ENCODE data around the gene ZNF563.

ZNF563 gene

GRCh38 chr19:12294249-12295158 lies 38.9 kb downstream of the ZNF563 start, which contains the start of gene ZNF44:
TSS of gene ZNF44 (minus strand) at chr19:12294883. CDS start at chr19:12294694, 189 bp downstream.
- DNase-seq, result peak; percentile 96

DNA sequence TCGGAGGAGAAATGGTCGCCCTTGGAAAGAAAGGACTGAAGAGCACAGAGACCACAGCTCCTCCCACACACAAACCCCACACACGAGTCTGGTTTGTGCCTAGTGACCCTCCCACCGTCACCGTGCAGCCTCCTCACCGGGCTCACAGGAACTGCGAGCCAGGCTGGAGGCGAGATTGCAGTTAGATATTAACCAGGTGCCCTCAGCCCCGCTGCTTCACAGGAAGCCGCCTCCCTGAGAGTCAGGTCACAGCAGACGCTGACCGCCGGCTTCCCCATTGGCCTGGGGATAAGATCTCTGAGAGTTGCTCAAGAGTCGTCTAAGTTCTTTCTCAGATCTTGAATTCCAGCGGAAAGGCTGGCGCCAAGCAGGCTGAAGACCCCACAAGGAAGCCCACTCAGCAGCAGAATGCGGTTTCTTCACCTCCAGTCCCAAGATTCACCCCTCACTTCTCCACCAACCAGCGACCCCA lies 39.6 kb downstream of the ZNF563 start:
- DNase-seq, result peak; percentile 55

- no peak for DNase-seq
These were observed 43.7 kb downstream of the ZNF563 start for GRCh38 chr19:12289790-12290065.

DNA sequence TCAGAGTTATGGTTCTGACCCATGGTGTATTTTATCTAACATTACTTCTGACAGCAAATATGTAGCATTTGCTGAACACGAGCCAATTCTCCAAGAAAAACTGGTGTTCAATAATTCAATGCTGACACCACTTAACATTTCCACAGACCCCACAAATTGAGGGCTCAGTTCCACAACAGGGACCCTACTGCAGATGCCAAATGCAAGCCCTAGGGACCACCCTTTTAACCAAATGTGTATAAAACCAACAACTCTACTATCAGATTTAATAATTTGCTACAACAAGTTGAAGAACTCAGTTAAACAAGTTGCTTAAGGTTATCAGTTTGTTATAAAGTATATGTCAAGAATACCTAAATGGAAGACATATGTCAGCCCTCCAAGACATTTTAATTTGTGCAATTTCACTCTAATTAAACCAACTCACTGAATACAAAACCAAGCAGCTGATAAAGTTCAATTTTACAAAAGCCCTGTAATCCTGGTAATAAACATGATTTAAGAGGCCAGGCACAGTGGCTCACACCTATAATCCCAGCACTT lies 45.4 kb downstream of the ZNF563 start:
- no peak for DNase-seq

GRCh38 chr19:12284631-12285030 lies 48.8 kb downstream of the ZNF563 start:
- no peak for DNase-seq

DNA sequence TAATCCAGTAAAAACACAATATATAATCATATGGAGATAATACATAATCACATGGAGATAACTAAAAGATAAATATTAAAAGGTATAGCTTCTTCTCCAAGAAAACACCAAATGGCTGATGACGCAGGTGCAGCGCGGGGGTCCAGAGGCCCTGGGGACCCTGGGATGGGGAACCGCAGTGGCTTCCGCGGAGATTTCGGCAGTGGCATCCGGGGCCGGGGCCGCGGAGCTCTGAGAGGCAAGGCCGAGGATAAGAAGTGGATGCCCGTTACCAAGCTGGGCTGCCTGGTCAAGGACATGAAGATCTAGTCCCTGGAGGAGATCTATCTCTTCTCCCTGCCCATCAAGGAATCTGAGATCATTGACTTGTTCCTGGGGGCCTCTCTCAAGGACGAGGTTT lies 49.2 kb downstream of the ZNF563 start:
- no peak for DNase-seq

DNA sequence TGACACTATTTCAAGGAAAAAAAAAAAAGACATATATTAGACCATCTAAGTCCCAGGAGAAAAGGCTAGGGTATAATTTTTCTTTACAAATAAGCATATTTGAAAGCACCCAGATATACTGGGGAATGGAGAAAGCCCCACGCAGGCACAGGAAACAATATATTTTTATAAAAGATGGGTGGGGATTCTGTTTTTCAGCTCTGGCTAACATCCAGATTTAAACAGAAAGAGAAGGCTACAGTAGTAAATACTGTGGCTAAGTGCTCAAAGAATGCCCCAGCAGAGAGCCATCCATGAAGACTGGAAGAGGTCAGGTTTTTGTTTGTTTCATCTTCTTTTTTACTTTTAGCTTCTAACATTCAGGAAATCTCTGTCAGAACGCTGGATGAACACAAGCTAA lies 54.7 kb downstream of the ZNF563 start:
- no peak for DNase-seq

- DNase-seq, result no peak
These were observed 60.2 kb downstream of the ZNF563 start for GRCh38 chr19:12272980-12273901.

GRCh38 chr19:12272386-12272785 lies 61.0 kb downstream of the ZNF563 start:
- no peak for DNase-seq

- no peak for DNase-seq
These were observed 62.6 kb downstream of the ZNF563 start for GRCh38 chr19:12270854-12271253.
